GM18909 (cell line): Measurements from ENCODE around the gene LYSMD4.

Source experiments
- ATAC-seq: cut with Tn5 transposase; IDR thresholded peaks from one replicate; pipeline ENCODE4 v1.9.1; 2021; ENCODE audit warnings: mild to moderate bottlenecking; ENCODE audit not compliant: unreplicated experiment, poor library complexity

Gene LYSMD4

DNA sequence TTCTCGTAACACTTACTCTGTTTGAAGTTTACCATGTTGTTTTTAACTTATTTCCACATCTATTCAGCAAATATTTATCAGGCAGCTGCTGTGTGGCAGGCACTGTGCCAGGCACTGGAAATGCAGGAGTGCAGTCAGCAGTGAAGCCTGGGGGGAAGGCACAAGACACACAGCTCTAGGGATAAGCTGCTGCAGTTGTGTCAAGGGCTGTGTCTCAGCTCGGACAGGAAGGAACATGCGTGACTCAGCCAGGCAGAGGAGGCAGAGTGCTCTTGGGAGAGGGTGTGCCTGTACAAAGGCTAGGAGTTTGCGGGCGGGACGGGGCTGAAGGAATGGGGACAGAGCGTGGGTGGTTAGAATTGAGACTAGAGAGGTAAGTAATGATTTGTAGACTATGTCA lies 24.7 kb downstream of the LYSMD4 start:
- ATAC-seq: no peak

DNA sequence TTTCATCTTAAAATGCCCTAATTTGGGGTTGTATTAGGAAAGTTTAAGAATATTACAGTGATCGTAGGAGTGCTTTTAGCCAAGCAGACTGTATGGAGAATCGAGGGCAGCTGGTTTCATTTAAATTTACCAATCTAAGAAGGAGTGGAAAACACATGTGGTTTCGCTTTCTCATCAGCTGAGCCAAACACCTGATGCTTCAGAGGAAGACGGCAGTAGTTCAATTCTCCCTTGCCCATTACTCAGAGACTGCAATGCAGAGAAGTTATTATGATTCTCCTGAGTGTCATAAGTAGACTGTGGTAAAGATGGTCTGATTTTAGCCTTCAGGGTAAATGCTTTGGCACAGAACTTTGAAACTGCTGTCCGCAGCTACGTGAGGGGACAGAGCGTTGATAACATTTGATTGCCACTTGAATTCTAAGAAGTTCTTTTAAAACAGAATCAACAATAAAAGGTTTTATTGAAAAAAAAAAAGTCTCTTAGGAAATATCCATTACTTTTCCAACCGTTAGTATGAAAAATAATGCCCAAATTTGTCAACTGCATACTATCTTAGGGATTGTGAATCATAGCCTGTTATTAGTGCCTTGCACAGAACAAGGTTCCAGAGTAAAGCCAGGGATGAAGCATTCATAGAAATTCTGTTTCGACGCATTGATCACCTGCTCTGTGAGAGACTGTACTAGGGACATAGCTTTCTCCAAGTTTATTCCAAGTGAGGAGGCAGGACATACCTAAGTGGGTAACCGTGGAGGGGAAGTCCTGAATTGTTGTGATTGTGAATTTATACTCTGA lies 25.6 kb downstream of the LYSMD4 start:
- ATAC-seq: no peak

DNA sequence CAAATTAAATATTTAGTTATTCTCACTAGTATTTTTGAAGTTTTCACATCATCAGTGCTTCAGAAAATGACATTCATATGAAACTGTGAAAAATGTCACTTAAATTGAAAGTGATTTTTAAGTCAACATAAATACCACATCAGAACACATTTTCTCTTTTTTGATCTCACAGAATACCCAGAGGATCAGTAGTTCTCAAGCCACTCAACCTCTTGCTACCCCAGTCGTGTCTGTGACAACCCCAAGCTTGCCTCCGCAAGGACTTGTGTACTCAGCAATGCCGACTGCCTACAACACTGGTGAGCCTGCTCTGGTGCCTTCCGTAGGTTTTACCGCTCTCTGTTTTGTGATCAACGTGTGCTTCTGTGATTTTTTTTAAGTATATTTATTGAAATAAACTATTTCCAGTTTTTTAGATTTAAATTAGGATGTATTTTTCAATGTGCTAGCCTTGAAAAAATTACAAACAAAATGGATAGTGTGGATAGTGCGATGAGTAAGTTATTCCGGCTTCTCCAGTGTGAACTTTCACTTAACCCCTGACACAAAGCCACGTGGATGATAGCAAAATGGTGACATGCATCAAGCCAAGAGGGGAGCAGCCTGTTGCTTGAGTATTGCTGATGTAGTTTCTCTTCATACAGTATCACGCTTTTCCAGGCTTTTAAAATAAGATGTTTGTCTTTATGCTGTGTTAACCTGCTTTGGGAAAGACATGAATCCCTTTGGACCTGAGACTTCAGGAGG lies 26.5 kb downstream of the LYSMD4 start:
- ATAC-seq: no peak

GRCh38 chr15:99704444-99704838 lies 28.8 kb downstream of the LYSMD4 start:
- peak; percentile 73 for ATAC-seq

- ATAC-seq: peak; percentile 59
These were observed 29.4 kb downstream of the LYSMD4 start for GRCh38 chr15:99703603-99704443.

- peak; percentile 17 for ATAC-seq
These were observed 30.2 kb downstream of the LYSMD4 start for GRCh38 chr15:99702895-99703602.

GRCh38 chr15:99696096-99696495 lies 37.1 kb downstream of the LYSMD4 start:
- ATAC-seq: no peak

DNA sequence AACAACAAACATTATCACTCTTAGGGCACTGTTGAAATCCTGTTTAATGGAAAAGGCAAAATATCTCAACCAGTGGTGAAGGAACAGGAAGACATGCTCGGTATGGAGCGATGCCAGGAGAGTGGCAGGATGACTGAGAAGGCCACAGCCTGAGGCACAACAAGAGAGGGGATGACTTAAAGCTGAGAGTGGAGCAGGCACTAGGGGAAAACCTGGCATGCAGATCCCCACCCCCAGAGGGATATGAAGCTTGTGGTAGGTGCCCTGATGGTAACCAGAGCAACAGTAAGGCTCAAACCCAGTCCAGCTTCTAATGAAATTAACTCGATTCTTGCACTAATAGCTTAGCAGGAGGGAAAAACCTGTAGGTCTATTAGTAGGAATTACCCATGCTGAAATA lies 40.4 kb downstream of the LYSMD4 start:
- ATAC-seq: no peak

DNA sequence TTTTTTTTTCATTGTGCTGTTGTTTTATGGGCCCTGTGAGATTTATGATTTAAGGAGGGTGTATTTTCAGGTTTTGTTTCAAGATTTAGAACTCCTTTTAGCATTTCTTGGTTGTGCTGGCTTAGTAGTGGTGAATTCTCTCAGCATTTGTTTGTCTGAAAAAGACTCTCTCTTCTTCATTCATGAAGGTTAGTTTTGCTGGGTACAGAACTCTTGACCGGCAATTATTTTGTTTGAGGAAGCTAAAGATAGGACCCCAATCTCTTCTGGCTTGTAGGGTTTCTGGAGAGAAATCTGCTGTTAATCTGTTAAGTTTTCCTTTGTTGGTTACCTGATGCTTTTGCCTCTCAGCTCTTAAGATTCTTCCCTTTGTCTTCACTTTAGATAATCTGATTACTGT lies 46.9 kb downstream of the LYSMD4 start:
- no peak for ATAC-seq

GRCh38 chr15:99683000-99683670 lies 50.1 kb downstream of the LYSMD4 start:
- ATAC-seq: no peak

DNA sequence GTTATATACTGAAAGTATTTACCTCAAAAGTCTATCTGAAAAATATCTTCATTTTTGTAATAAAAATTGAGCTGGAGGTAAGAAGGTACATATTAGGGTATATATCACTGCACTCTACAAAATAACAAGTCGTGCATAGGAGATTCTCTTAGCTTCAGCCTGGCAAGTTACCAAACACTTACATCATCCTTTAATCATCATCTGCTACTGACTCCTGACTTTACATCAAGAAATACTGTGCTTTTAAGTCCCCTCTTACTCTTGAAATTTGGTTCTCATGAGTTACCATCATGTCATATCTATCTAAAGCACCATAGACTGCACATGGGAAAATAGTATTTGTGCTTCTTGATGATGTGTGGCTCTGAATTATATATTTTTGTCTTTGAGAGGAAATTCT lies 50.8 kb downstream of the LYSMD4 start:
- no peak for ATAC-seq

DNA sequence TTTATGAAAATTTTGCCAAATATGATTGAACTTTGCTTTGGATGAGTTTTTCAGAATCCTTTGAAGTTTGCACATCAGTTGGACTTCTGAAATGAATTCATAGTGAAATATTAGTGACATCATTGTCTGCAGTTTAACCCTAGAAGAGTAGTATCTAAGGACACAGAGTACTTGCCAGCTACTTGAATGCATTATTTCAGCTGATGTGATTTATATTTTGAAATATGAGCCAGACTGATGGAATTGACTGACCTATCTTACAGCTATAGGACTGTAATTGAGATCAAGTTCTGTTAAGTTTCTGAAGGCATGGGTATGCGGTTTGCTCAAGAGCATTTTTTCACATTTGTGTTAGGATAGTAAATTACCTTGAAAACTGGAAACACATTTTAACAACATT lies 51.2 kb downstream of the LYSMD4 start:
- ATAC-seq: no peak

DNA sequence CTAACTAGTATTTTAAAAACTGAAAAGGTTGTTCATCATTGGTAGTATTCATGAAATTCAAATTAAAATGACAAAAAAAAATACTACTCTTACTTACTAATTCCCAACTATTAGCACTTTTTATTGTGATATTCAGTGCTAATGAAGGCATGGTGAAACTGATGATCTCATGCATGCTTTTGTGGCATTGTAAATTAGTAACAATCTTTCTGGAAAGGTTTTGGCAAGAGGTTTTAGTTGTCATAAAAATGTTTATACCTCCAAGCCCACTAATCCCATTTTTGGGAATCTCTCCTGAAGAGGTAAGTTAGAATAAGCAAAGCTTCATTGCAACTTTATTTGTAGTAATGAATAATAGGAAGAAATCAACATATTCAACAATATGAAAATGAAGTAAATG lies 53.0 kb downstream of the LYSMD4 start:
- no peak for ATAC-seq

GRCh38 chr15:99677540-99678134 lies 55.6 kb downstream of the LYSMD4 start:
- ATAC-seq: peak; percentile 66
